ENCODE results near the gene MALL. TPM values are rescaled to one million over a fixed set of nuclear protein-coding genes. Genes with fewer than 3 reads are reported as not detected.
"Not testable (repeated sequence)": the region's sequence is repeated elsewhere in the genome, so short reads cannot be mapped to it uniquely, and the experiment has no call there.

Gene MALL
- total RNA-seq, 1 donor from 2014 or later: 35.7 TPM

DNA sequence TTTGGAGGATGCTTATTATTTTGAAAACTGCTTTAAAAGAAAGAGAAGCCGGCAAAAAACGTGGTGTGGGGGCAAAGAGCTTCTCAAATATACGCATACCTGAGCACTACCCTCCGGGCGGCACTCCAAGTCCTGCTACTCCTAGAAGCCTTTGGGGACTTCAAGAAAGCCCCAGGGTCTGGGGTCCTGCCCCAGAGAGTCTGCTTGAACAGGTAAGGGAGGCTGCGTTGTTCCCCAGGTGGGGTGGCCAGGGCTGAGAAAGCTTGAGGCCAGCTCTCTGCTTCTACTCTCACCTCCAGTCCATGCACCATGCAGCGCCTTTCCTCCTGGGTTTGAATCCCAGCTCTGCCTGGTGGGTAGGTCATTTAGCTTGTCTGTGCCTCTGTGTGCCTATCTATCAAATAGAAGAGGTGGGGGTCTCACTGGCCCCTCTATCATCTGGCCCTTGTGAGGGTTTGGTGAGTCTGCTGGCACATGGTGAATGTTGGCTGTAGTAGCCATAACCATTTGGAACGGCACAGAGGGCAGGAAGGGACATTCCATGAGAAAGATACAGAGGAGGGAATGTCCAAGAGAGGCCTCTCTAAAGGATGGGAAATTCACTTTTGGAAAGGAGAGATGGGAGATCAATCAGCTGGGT lies 19.5 kb downstream of the MALL start:
- no peak for DNase-seq (ENCODE audit: low read depth)
- no peak overlapping the region for H3K4me3 ChIP-seq (ENCODE audit: low read depth, low read length)
- no peak for TF ChIP-seq CTCF (conservative IDR thresholded peaks at IDR 0.05; ENCODE audit: low read depth, low read length)

DNA sequence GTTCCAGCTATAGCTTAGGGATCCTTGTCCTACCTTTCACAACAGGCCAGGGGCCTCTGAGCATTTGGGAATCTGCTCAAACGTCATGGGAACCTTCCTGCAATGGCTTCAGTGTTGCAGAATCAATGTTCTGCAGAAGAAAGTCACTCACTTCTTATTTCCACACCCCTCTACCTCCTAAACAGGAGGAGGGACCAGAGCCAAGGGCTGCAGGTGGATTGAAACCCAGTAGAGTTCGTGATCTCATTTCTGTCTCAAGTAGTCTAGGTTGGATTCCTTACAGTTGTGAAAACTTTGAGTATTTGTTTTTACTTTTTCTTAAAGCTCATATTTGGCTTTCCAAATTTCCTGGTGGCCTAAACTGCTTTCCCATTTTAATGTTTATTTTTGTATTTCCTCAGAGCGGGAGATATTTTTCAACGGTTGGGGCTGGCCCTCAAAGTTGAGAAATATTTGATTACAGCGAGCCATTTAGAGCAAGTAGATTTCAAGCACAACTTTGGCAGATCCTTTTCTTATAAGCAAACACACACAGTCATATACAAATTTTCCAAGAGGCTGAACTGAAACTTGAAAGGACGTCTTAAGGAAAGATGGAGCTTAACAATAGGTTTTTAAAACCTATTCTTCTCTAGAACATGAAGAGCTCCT lies 20.6 kb downstream of the MALL start:
- not testable (repeated sequence) for DNase-seq (ENCODE audit: low read depth); H3K4me3 ChIP-seq (ENCODE audit: low read depth, low read length)

GRCh38 chr2:110093924-110094323 lies 21.7 kb downstream of the MALL start:
- H3K4me3 ChIP-seq (ENCODE audit: low read depth, low read length); DNase-seq (ENCODE audit: low read depth): not testable (repeated sequence)

- DNase-seq (ENCODE audit: low read depth); H3K4me3 ChIP-seq (ENCODE audit: low read depth, low read length): not testable (repeated sequence)
These were observed 25.5 kb downstream of the MALL start for GRCh38 chr2:110090164-110090563.

DNA sequence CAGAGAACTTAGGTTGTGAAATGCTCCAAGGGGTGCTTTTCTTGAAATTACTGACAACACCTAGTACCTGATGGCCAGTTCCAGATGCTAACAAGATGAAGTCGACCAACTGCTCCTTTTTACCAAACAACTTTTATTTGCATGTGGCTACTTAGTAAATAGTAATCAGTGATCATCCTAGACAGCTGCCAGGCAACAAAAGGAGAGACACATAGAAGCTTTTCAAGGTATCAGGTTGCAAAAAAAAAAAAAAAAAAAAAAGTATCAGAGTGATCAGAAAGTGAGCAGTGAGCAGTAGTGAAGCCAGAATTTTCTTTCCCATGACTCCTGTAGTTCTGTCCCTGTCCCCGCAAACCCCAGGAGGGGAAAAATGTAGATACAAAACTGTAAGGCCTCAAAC lies 31.9 kb downstream of the MALL start:
- H3K4me3 ChIP-seq (ENCODE audit: low read depth, low read length); DNase-seq (ENCODE audit: low read depth): not testable (repeated sequence)

GRCh38 chr2:110083162-110083561 lies 32.5 kb downstream of the MALL start:
- not testable (repeated sequence) for H3K4me3 ChIP-seq (ENCODE audit: low read depth, low read length); DNase-seq (ENCODE audit: low read depth)

- not testable (repeated sequence) for H3K4me3 ChIP-seq (ENCODE audit: low read depth, low read length); DNase-seq (ENCODE audit: low read depth)
These were observed 37.5 kb downstream of the MALL start for GRCh38 chr2:110078104-110078503.

GRCh38 chr2:110075896-110076295 lies 39.7 kb downstream of the MALL start:
- DNase-seq (ENCODE audit: low read depth); H3K4me3 ChIP-seq (ENCODE audit: low read depth, low read length): not testable (repeated sequence)

DNA sequence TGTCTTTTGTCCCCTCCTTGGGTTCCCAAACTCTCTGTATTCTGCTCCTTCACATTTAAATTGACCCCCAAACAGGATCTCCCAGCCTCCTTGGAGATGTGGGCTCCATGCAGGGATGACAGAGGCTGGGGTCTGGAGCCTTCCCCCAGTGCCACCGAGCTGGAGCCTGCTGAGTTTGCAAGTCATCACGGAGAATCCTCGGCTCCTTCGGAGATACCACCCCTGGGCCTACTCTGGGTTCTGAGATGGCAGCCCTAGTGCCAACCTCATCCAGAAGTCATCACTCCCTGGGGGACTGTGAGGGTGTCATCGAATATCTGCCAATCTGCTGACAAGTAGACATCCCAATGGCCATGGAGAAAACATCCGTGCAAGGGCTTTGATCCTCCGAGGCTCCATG lies 45.8 kb downstream of the MALL start:
- not testable (repeated sequence) for DNase-seq (ENCODE audit: low read depth); H3K4me3 ChIP-seq (ENCODE audit: low read depth, low read length)

DNA sequence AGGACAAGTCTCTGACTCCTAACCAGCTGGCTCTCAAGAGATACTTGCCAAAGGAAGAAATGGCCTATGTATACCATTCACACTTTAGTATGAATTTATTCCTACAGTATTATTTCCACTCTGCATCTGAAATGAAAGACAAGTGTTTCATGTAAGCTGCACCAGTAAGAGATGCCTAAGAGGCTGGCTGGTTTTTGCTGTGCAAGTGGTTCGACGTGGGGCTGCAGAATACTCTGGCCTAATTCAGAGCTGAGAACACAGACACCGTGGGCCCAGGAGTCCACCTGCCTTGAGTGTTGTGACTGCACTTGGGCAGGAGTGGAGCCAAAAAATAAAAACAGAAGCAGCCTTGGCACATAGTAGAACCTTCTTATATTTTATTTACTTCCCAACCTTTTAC lies 47.5 kb downstream of the MALL start:
- not testable (repeated sequence) for DNase-seq (ENCODE audit: low read depth); H3K4me3 ChIP-seq (ENCODE audit: low read depth, low read length)

- not testable (repeated sequence) for H3K4me3 ChIP-seq (ENCODE audit: low read depth, low read length); DNase-seq (ENCODE audit: low read depth)
These were observed 53.3 kb downstream of the MALL start for GRCh38 chr2:110062332-110062731.

GRCh38 chr2:110060550-110060949 lies 55.1 kb downstream of the MALL start:
- not testable (repeated sequence) for DNase-seq (ENCODE audit: low read depth); H3K4me3 ChIP-seq (ENCODE audit: low read depth, low read length)

DNA sequence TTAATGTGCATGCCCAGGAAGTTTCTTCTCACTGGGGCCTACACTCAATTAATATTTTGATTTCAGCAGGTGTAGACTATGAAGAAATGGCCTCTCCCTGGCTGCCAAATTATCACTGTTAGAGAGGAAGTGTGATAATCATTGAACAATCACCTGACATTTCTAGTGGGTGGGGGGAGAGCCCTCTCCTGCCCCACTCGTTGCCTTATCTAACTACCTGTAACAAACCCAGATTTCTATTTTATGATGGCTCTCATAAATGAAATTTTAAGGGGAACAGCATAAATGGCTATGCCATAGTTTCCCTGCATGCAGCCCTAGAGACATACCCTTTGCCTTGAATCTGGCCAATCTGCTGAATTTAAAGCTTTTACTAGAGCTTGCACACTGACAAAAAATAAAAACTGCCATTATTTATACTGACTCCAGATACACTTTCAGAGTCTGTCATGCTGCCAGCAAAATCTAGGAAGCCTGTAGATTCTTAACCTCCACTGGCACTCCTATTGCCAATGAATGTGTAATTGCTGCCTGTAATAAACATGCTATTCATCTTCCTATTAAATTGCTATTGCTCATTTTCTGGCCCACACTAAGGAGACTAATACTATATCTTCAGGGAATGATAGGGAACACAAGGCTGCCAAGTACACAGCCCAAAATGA lies 55.8 kb downstream of the MALL start:
- not testable (repeated sequence) for H3K4me3 ChIP-seq (ENCODE audit: low read depth, low read length); DNase-seq (ENCODE audit: low read depth)

- not testable (repeated sequence) for H3K4me3 ChIP-seq (ENCODE audit: low read depth, low read length); DNase-seq (ENCODE audit: low read depth)
These were observed 56.5 kb downstream of the MALL start for GRCh38 chr2:110059009-110059693.

DNA sequence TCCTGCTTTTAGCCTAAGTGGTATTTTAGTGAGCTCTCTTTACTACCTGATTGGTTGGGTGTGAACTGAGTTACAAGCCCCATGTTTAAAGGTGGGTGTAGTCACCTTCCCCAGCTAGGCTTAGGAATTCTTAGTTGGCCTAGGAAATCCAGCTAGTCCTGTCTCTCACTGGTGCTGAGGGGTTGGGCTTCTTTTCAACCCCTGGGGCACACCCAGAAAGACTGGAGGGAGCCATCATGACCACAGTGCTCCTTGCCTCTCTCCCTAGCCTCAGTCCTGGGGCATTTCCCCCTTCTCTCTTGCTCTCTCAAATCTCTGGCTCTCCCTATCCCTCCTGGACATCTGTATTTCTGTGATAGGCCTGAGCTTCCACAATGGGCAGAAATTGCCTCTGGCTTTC lies 57.6 kb downstream of the MALL start:
- DNase-seq (ENCODE audit: low read depth): not testable (repeated sequence)

GRCh38 chr2:110055819-110056408 lies 59.7 kb downstream of the MALL start:
- DNase-seq (ENCODE audit: low read depth): not testable (repeated sequence)

More for the DNA sequence above, 57.6 kb downstream of the MALL start:
- H3K4me3 ChIP-seq (ENCODE audit: low read depth, low read length): not testable (repeated sequence)

DNA sequence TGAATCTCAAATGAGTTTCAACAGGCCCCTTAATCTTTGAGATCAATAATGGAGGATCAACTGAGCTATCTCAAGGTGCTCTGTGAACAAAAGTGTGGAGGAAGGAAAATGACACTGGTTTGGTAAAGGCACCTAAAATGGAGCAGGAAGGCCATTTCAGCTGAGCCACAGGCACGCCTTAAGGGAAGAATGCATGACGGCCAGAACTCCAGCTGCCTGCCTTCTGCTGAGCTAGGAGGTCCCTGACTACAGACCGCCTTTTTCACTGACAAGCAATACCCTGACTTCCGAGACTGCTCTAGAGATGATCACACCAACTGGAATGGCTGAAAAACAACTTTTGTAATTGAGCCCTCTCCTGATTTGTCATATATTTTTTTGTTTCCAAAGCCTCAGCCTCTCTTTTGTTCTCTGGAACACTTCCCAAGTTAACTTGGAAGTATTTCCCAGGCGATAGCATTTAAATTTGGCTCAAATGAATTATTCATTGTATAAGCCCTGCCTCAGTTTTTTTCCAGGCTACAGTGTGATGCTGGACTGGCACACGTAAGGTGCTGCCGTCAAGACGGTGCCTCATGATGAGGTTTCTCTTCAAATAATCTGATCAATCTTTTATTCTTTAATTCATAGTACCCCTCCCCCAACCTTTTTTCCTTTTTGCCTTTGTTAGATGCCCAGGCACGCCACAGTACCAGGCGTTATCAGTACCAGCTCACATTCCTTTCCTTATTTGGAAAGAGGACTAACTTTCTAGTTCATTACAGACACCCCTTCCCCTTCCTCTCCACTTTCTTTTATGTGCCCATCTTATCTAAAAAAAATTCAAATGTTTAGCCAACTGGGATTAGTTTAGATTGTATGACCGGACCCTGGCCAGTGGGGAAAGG lies 60.9 kb downstream of the MALL start:
- H3K4me3 ChIP-seq (ENCODE audit: low read depth, low read length); DNase-seq (ENCODE audit: low read depth): not testable (repeated sequence)

More at GRCh38 chr2:110055819-110056408, 59.7 kb downstream of the MALL start:
- not testable (repeated sequence) for H3K4me3 ChIP-seq (ENCODE audit: low read depth, low read length)
